22Rv1 (cell line): ENCODE results near the gene ST8SIA1.

Experiments used
- ZFX ChIP-seq: fragments of 450-650 bp; IDR thresholded peaks from 2 replicates; pipeline ENCODE4 v1.6.1; 2017; ENCODE audit warnings: antibody characterized with exemption, borderline replicate concordance
- TF ChIP-seq, protein P1 (sequence below): fragments of 450-650 bp; IDR thresholded peaks from 2 replicates; pipeline ENCODE4 v1.5.1; 2017; ENCODE audit warnings: mild to moderate bottlenecking

DNA sequence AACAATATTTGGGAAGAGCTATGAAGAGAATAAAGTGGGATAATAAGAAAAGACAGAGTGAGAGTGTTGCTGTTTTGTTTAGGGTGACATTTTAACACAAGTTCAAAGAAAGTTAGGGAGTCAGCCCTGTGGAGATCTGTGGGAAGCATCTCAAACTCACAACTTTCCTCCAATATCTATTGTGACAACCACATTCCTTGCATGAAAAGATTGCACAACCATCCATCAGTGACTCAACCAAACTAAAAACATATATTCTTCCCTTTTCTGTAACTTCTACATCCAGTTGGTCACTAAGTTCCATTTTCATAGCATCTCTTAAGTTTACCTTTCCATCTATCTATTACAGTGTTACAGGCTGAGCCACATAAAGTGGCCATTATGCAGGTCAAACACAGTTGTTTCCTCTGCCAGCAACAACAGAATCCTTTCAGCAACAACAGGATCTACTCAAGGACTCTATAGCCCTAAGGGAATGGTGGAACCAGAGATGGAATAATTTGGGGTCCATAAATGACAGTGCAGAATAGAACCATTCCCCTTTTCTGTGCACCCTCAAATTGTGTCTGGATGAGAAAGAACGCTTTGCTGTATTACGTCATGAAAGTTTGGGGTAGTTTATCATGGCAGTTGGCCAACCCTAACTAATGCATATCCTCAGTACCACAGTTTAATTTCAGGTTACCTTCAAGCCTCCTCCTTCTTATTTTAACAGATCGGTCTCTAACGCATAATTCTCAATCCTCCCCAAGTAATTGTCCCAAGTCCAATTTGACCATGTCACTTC is 118.8 kb downstream of the ST8SIA1 start:
- TF ChIP-seq, protein P1, sequence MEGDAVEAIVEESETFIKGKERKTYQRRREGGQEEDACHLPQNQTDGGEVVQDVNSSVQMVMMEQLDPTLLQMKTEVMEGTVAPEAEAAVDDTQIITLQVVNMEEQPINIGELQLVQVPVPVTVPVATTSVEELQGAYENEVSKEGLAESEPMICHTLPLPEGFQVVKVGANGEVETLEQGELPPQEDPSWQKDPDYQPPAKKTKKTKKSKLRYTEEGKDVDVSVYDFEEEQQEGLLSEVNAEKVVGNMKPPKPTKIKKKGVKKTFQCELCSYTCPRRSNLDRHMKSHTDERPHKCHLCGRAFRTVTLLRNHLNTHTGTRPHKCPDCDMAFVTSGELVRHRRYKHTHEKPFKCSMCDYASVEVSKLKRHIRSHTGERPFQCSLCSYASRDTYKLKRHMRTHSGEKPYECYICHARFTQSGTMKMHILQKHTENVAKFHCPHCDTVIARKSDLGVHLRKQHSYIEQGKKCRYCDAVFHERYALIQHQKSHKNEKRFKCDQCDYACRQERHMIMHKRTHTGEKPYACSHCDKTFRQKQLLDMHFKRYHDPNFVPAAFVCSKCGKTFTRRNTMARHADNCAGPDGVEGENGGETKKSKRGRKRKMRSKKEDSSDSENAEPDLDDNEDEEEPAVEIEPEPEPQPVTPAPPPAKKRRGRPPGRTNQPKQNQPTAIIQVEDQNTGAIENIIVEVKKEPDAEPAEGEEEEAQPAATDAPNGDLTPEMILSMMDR = no peak
- no peak for TF ChIP-seq ZFX
